Ishikawa (cell line): ENCODE results near the gene AGPAT3.

Experiments used
- CEBPB ChIP-seq: IDR thresholded peaks from 2 replicates; pipeline ENCODE4 v1.6.1; 2012
- CREB1 ChIP-seq: IDR thresholded peaks from 2 replicates; pipeline ENCODE4 v1.6.1; 2012; ENCODE audit warnings: low read depth
- EGR1 ChIP-seq: IDR thresholded peaks from 2 replicates; pipeline ENCODE4 v1.6.1; 2012
- EP300 ChIP-seq: IDR thresholded peaks from 2 replicates; pipeline ENCODE4 v1.6.1; 2012; ENCODE audit warnings: borderline replicate concordance
- FOXM1 ChIP-seq: IDR thresholded peaks from 2 replicates; pipeline ENCODE4 v1.6.1; 2012; ENCODE audit warnings: low read depth, borderline replicate concordance
- NFIC ChIP-seq: IDR thresholded peaks from 2 replicates; pipeline ENCODE4 v1.6.1; 2012
- RAD21 ChIP-seq: IDR thresholded peaks from 2 replicates; pipeline ENCODE4 v1.6.1; 2012; ENCODE audit warnings: low read depth
- TAF1 ChIP-seq: IDR thresholded peaks from 2 replicates; pipeline ENCODE4 v1.6.1; 2012; ENCODE audit warnings: low read depth, mild to moderate bottlenecking
- TCF12 ChIP-seq: IDR thresholded peaks from 2 replicates; pipeline ENCODE4 v1.6.1; 2012; ENCODE audit warnings: low read depth
- TEAD4 ChIP-seq: IDR thresholded peaks from 2 replicates; pipeline ENCODE4 v1.6.1; 2012
- YY1 ChIP-seq: IDR thresholded peaks from 2 replicates; pipeline ENCODE4 v1.6.1; 2012; ENCODE audit warnings: low read depth
- ZBTB7A ChIP-seq: IDR thresholded peaks from 2 replicates; pipeline ENCODE4 v1.6.1; 2012; ENCODE audit warnings: low read depth
- TF ChIP-seq, protein P1 (sequence below): IDR thresholded peaks from 2 replicates; pipeline ENCODE4 v1.6.1; 2012
- TF ChIP-seq, protein P2 (sequence below): IDR thresholded peaks from 2 replicates; pipeline ENCODE4 v1.6.1; 2012; ENCODE audit warnings: low read depth, mild to moderate bottlenecking
- TF ChIP-seq, protein P3 (sequence below): IDR thresholded peaks from 2 replicates; pipeline ENCODE4 v1.6.1; 2012

The AGPAT3 gene

DNA sequence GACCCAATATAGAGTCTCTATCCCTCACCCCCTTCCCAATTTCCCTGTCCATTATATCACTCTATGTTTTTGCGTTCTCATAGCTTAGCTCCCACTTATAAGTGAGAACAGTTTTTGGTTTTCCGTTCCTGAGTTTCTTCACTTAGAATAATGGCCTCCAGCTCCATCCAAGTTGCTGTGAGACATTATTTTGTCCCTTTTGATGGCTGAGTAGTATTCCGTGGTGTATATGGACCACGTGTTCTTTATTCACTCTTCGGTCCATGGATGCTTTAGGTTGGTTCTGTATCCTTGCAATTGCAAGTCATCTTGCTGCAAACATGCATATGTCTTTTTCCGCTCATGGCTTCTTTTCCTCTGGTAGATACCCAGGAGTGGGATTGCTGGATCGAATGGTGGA is 54.3 kb downstream of the AGPAT3 start:
- TF ChIP-seq TCF12 (no peak), ZBTB7A (no peak), CEBPB (no peak), FOXM1 (no peak), YY1 (no peak), EP300 (no peak), TEAD4 (no peak), NFIC (no peak), CREB1 (no peak), EGR1 (no peak), RAD21 (no peak)
- TF ChIP-seq, protein P1, sequence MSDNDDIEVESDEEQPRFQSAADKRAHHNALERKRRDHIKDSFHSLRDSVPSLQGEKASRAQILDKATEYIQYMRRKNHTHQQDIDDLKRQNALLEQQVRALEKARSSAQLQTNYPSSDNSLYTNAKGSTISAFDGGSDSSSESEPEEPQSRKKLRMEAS = no peak
- TF ChIP-seq, protein P2, sequence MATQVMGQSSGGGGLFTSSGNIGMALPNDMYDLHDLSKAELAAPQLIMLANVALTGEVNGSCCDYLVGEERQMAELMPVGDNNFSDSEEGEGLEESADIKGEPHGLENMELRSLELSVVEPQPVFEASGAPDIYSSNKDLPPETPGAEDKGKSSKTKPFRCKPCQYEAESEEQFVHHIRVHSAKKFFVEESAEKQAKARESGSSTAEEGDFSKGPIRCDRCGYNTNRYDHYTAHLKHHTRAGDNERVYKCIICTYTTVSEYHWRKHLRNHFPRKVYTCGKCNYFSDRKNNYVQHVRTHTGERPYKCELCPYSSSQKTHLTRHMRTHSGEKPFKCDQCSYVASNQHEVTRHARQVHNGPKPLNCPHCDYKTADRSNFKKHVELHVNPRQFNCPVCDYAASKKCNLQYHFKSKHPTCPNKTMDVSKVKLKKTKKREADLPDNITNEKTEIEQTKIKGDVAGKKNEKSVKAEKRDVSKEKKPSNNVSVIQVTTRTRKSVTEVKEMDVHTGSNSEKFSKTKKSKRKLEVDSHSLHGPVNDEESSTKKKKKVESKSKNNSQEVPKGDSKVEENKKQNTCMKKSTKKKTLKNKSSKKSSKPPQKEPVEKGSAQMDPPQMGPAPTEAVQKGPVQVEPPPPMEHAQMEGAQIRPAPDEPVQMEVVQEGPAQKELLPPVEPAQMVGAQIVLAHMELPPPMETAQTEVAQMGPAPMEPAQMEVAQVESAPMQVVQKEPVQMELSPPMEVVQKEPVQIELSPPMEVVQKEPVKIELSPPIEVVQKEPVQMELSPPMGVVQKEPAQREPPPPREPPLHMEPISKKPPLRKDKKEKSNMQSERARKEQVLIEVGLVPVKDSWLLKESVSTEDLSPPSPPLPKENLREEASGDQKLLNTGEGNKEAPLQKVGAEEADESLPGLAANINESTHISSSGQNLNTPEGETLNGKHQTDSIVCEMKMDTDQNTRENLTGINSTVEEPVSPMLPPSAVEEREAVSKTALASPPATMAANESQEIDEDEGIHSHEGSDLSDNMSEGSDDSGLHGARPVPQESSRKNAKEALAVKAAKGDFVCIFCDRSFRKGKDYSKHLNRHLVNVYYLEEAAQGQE = no peak
- TF ChIP-seq, protein P3, sequence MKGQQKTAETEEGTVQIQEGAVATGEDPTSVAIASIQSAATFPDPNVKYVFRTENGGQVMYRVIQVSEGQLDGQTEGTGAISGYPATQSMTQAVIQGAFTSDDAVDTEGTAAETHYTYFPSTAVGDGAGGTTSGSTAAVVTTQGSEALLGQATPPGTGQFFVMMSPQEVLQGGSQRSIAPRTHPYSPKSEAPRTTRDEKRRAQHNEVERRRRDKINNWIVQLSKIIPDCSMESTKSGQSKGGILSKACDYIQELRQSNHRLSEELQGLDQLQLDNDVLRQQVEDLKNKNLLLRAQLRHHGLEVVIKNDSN = no peak

DNA sequence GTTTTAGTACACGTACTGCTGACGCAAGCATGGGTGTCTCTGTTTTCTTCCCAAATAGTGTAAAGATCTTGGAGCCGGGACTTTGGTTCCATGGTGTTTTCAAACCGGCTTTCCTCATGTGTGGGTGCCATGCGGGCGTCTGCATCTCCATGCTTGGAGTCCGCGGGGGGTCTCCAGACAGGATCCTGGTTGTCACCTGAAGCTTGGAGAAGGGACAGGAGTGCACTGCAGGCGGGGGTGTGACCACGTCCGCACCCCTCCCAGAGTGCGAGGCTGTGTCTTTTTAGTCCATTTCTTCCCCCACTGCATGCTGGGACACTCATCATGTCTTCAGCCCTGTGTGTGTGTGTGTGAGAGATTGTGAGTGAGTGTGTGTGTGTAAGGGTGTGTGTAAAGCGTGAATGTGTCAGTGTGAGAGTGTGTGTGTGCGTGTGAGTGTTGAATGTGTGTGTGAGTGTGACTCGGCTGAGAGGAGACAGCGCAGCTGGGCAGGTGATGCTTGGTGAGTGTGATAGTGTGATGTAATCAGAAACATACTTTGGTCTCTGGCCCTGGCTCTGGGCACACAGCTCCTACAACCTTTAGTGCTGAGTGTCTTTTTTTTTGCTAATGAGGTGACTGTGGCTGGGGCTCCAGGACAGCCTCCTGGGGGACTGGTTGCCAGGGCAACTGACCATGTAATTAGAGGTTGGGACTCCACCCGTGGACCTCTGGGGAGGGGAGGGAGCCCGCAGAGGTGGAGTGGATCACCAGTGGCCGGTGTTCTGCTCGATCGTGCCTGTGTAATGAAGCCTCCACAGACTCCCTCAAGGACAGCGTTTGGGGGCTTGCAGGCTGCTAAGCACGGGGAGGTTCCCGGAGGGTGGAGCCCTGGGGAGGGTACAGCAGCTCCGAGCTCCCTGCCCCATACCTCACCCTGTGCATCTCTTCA is 55.1 kb downstream of the AGPAT3 start:
- TF ChIP-seq, protein P3 = no peak
- TF ChIP-seq EP300 (no peak), YY1 (no peak), CREB1 (no peak), ZBTB7A (no peak)

DNA sequence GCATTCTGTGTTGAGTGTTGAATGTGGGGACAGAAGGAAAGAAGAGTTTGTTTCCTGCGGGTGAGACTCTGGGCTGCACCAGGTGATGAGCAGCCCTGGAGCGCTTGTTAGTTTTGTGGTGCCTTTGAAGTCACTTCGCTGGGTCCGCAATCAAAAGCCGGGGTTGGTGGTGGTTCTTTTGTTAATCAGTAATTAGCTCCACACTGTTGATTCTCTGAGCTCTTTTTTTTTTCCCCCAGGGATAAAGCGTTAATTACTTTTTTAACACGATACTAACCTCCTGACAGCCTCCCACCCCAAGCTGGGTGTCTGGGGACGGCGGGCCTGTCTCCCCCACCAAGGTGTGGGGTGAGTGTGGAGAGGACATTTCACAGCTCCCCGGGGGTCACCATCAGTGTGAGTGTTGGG is 56.6 kb downstream of the AGPAT3 start:
- TF ChIP-seq TEAD4 (no peak), EGR1 (no peak), CREB1 (no peak), CEBPB (no peak), RAD21 (no peak), FOXM1 (no peak)

- TF ChIP-seq CREB1 (no peak), CEBPB (no peak), RAD21 (no peak), TCF12 (no peak), EP300 (no peak), EGR1 (no peak), TEAD4 (no peak), TAF1 (no peak), YY1 (no peak), ZBTB7A (no peak), NFIC (no peak)
- TF ChIP-seq, protein P3 = no peak
- TF ChIP-seq, protein P2 = no peak
- TF ChIP-seq, protein P1 = no peak
Measured at GRCh38 chr21:43921979-43922945, 57.2 kb downstream of the AGPAT3 start.

- no peak for TF ChIP-seq TEAD4
- no peak for TF ChIP-seq TAF1
- no peak for TF ChIP-seq ZBTB7A
- TF ChIP-seq, protein P2 = no peak
- no peak for TF ChIP-seq CEBPB
- no peak for TF ChIP-seq NFIC
- TF ChIP-seq YY1 = no peak
- TF ChIP-seq, protein P1 = no peak
- TF ChIP-seq RAD21 = no peak
Measured at GRCh38 chr21:43922949-43923348, 57.9 kb downstream of the AGPAT3 start.
